HFFc6 (cell line): Measurements from ENCODE around the gene FILIP1L. TPM values are rescaled to one million over a fixed set of nuclear protein-coding genes. Genes with fewer than 3 reads are reported as not detected.

ENCODE experiments used
- DNase-seq: peaks from one replicate; pipeline ENCODE4 v3.0.0-alpha.2; 2018
- H3K27ac Mint-ChIP-seq: 2 replicates; pipeline ENCODE4 v1.8.0; 2020; ENCODE audit warnings: mild to moderate bottlenecking, mixed read lengths
- H3K27me3 Mint-ChIP-seq: 2 replicates; pipeline ENCODE4 v1.8.0; 2021; ENCODE audit warnings: mild to moderate bottlenecking, moderate library complexity, mixed read lengths; ENCODE audit not compliant: insufficient read depth
- H3K36me3 Mint-ChIP-seq: 2 replicates; pipeline ENCODE4 v1.8.0; 2021; ENCODE audit warnings: low read depth, mixed read lengths
- H3K4me1 Mint-ChIP-seq: 2 replicates; pipeline ENCODE4 v1.8.0; 2020; ENCODE audit warnings: low read depth, mixed read lengths
- H3K4me3 Mint-ChIP-seq: 2 replicates; pipeline ENCODE4 v1.8.0; 2020; ENCODE audit warnings: mild to moderate bottlenecking, moderate library complexity, mixed read lengths
- H3K9me3 Mint-ChIP-seq: 2 replicates; pipeline ENCODE4 v1.8.0; 2020; ENCODE audit warnings: mild to moderate bottlenecking, mixed read lengths
- total RNA-seq, 6 experiments: library from RNA; stranded (reverse); fragmentation: NEBNext Ultra II Directional; extraction: Animal tissue kit (Norgen Biotek cat#: 25700); gene quantifications; 2 replicates in 1 of 6; 3 replicates in 5 of 6; pipeline ENCODE4 v1.2.3, GENCODE V29; 2021
- TF ChIP-seq, protein P1 (sequence below): fragments of 200-600 bp; sonication (generic); IDR thresholded peaks from 2 replicates; pipeline ENCODE4 v1.5.0; 2021; ENCODE audit warnings: antibody characterized with exemption, mild to moderate bottlenecking

FILIP1L gene
- total RNA-seq, 6 experiments from 2014 or later: 37.8 to 54.7 (median 48.2) TPM

GRCh38 chr3:99883138-99883461 is 231.2 kb downstream of the FILIP1L start:
- TF ChIP-seq, protein P1, sequence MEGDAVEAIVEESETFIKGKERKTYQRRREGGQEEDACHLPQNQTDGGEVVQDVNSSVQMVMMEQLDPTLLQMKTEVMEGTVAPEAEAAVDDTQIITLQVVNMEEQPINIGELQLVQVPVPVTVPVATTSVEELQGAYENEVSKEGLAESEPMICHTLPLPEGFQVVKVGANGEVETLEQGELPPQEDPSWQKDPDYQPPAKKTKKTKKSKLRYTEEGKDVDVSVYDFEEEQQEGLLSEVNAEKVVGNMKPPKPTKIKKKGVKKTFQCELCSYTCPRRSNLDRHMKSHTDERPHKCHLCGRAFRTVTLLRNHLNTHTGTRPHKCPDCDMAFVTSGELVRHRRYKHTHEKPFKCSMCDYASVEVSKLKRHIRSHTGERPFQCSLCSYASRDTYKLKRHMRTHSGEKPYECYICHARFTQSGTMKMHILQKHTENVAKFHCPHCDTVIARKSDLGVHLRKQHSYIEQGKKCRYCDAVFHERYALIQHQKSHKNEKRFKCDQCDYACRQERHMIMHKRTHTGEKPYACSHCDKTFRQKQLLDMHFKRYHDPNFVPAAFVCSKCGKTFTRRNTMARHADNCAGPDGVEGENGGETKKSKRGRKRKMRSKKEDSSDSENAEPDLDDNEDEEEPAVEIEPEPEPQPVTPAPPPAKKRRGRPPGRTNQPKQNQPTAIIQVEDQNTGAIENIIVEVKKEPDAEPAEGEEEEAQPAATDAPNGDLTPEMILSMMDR: no peak

GRCh38 chr3:99882436-99883137 is 231.7 kb downstream of the FILIP1L start:
- H3K36me3 Mint-ChIP-seq: peaks cover 5% of the 10 kb centered on the region; the same call in 1 of the 2 replicates
- no peaks in the 10 kb centered on the region; the same call in none of the 2 replicates for H3K27me3 Mint-ChIP-seq
- H3K4me1 Mint-ChIP-seq: peaks cover 23% of the 10 kb centered on the region
- H3K27ac Mint-ChIP-seq: no peak overlapping the region
- no peak overlapping the region for H3K4me3 Mint-ChIP-seq
- no peaks in the 10 kb centered on the region for H3K9me3 Mint-ChIP-seq
- TF ChIP-seq, protein P1: no peak
- DNase-seq: no peak

More at GRCh38 chr3:99883138-99883461, 231.2 kb downstream of the FILIP1L start:
- Mint-ChIP-seq H3K27me3 (no peaks in the 10 kb centered on the region; the same call in none of the 2 replicates), H3K36me3 (peaks cover 5% of the 10 kb centered on the region; the same call in 1 of the 2 replicates), H3K4me1 (peaks cover 18% of the 10 kb centered on the region), H3K27ac (no peak overlapping the region), H3K9me3 (no peaks in the 10 kb centered on the region), H3K4me3 (no peak overlapping the region)
- no peak for DNase-seq

- DNase-seq: no peak
- H3K36me3 Mint-ChIP-seq: peaks cover 4% of the 10 kb centered on the region; the same call in 1 of the 2 replicates
- no peak overlapping the region for H3K27ac Mint-ChIP-seq
- H3K4me1 Mint-ChIP-seq: peaks cover 36% of the 10 kb centered on the region
- H3K4me3 Mint-ChIP-seq: no peak overlapping the region
- no peaks in the 10 kb centered on the region for H3K9me3 Mint-ChIP-seq
- H3K27me3 Mint-ChIP-seq: no peaks in the 10 kb centered on the region; the same call in 1 of the 2 replicates
- TF ChIP-seq, protein P1: no peak
Observed at GRCh38 chr3:99881121-99881524, 233.2 kb downstream of the FILIP1L start.

GRCh38 chr3:99879275-99879674 is 235.0 kb downstream of the FILIP1L start:
- H3K27ac Mint-ChIP-seq: no peak overlapping the region
- DNase-seq: no peak
- H3K27me3 Mint-ChIP-seq: no peaks in the 10 kb centered on the region; the same call in 1 of the 2 replicates
- peaks cover 29% of the 10 kb centered on the region for H3K4me1 Mint-ChIP-seq
- TF ChIP-seq, protein P1: no peak
- peaks cover 13% of the 10 kb centered on the region for H3K36me3 Mint-ChIP-seq
- no peaks in the 10 kb centered on the region for H3K9me3 Mint-ChIP-seq
- no peak overlapping the region for H3K4me3 Mint-ChIP-seq

- Mint-ChIP-seq H3K36me3 (peaks cover 23% of the 10 kb centered on the region), H3K27ac (peak overlapping the region; percentile 92), H3K4me3 (peak overlapping the region; percentile 35), H3K9me3 (no peaks in the 10 kb centered on the region), H3K27me3 (no peaks in the 10 kb centered on the region; the same call in 1 of the 2 replicates), H3K4me1 (peaks cover 41% of the 10 kb centered on the region)
- DNase-seq: peak; percentile 89
- TF ChIP-seq, protein P1: no peak
Observed at GRCh38 chr3:99878005-99878404, 236.3 kb downstream of the FILIP1L start.
